Neural progenitor cell (in vitro differentiated cells): ENCODE results near the gene AOX1.
"Not testable (repeated sequence)": the region's sequence is repeated elsewhere in the genome, so short reads cannot be mapped to it uniquely, and the experiment has no call there.

Experiments used
- CTCF ChIP-seq: fragments of 200-600 bp; sonication (generic); IDR thresholded peaks from 2 replicates; pipeline ENCODE4 v1.5.1; 2017; ENCODE audit warnings: antibody characterized with exemption, mild to moderate bottlenecking
- EZH2phosphoT487 ChIP-seq: fragments of 200-600 bp; sonication (generic); IDR thresholded peaks from 2 replicates; pipeline ENCODE4 v1.6.1; 2017; ENCODE audit warnings: antibody characterized with exemption

GRCh38 chr2:200610217-200610616, 24.4 kb downstream of the AOX1 start:
- TF ChIP-seq EZH2phosphoT487, CTCF: not testable (repeated sequence)
